Purkinje cell (primary cell): ENCODE results near the gene TROAP. TPM values are rescaled to one million over a fixed set of nuclear protein-coding genes. Genes with fewer than 3 reads are reported as not detected.

Experiments
- polyA plus RNA-seq: library from polyadenylated mRNA; unstranded; fragments of >200 nt; fragmentation: Nextera tagmentation; gene quantifications from 2 replicates; pipeline ENCODE4 v1.2.1, GENCODE V29; 2014

TROAP gene
- not detected in 2 replicates for polyA plus RNA-seq

GRCh38 chr12:49322708-49323523, at the start of gene TROAP:
TSS of gene TROAP (plus strand) at chr12:49323255. CDS start at chr12:49323609, 354 bp downstream.

DNA sequence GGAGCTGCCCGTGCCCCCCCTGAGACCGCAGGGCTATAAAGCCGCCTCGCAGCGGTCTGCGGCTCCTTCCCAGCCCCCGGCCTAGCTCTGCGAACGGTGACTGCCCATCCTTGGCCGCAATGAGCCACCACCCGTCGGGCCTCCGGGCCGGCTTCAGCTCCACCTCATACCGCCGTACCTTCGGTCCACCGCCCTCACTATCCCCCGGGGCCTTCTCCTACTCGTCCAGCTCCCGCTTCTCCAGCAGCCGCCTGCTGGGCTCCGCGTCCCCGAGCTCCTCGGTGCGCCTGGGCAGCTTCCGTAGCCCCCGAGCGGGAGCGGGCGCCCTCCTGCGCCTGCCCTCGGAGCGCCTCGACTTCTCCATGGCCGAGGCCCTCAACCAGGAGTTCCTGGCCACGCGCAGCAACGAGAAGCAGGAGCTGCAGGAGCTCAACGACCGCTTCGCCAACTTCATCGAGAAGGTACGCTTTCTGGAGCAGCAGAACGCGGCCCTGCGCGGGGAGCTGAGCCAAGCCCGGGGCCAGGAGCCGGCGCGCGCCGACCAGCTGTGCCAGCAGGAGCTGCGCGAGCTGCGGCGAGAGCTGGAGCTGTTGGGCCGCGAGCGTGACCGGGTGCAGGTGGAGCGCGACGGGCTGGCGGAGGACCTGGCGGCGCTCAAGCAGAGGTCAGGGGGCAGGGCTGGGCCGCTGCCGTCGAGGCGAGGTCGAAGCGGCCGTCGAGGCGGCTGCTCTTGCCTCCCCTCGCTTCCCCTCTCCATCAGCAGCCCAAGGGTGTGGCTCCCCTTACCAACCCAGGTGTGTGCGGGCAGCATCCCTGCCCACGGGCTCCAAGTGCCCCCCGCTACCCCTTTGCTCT, 27.7 kb upstream of the TROAP start, which contains the start of gene PRPH:
TSS of gene PRPH (plus strand) at position 66 of the 855 bp plus-strand sequence. CDS start at position 120, 54 bp downstream.

DNA sequence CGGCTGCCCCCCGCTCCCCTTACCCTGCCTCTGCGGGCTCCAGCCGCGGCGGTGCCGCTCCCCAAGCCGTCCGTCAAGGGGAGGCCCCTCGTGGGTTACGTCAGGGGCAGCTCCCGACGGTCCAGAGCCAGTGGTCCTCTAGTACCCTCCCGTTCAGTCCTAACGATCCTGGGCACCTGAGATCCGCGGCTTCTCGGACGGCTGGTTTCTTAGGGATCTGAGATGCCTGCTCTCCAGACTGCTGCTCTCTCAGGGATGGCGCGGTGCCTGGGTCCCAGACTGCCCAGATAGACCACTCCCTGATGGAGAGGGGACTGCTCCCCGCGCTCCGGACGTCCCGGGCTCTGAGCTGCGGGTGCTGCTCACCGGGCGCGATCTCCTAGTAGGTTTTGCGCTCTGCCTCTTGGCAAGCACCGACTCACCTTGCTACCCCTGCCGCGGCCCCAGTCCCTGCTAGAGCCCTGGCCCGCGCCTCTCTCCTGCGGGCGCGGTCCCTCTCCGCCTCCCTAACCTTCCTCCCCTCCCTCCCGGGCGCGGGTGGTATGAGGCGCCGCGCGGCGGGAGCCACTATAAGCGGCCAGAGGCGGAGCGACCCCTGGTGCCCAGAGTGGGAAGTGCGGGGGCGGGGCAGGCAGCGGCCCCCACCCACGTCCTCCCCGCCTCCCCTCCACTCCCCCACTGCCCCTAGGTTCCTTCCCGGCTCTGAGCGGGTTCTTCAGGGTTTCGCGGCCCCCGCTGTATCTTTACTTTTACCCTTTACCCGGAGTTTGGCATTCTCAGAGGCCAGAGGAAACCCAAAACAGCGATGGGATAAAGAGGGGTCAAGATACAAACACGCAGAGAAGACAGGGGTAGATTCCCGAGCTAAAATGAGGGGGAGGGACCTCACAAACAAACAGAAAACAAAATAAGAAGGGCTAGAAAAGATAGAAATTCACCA, 13.9 kb downstream of the TROAP start, which contains the start of gene C1QL4:
TSS of gene C1QL4 (minus strand) at position 544 of the 940 bp plus-strand sequence. CDS start 711 bp downstream, outside the sequence.

DNA sequence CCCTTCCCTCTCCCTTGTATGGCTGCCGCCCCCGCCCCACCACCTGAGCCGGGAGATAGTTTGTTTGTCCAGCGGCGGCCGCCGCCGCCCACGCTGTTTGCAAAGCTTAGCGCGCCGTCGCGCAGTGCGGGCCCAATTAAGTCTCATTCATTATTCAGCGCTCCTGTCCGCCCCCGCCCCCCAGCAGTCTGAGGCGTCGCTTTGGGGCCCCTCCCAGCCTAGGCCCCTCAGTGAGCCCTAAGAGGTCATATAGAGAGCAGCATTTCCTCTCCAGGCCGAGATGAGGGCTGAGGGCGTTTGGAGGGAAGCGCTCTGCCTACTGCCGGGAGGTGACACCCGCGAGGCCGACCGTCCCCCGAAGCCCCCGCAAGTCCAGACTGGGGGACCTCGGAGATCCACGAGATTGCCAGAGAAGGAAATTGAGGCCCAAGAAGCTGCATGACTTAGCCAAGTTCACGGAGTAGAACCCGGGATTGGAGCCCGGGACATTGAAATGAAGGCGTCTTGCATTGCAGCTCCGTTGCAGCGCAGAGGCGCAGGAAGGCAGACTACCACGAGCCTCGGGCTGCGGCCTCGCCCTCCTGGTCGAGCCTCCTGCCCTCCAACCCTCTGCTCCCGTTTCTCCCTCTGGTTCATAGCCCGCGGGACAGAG, 23.7 kb downstream of the TROAP start, which contains the start of gene DNAJC22:
TSS of gene DNAJC22 (plus strand) at position 230 of the 652 bp plus-strand sequence. CDS start 1,985 bp downstream, outside the sequence.

GRCh38 chr12:49367381-49368239, 44.6 kb downstream of the TROAP start, which contains the start of gene SPATS2:
TSS of gene SPATS2 (plus strand) at chr12:49367462. CDS start at chr12:49461013, 93,551 bp downstream.

Other genes with a start within 250 kb of the TROAP start
- 0.24 and 0.94 TPM in 2 replicates for gene DHH, start 228.5 kb upstream of the TROAP start, polyA plus RNA-seq
- gene LMBR1L, start 212.4 kb upstream of the TROAP start, polyA plus RNA-seq, result 3.4 and 4.5 TPM in 2 replicates
- 632 and 963 TPM in 2 replicates for gene TUBA1B, start 191.9 kb upstream of the TROAP start, polyA plus RNA-seq
- 353 and 569 TPM in 2 replicates for gene TUBA1A, start 134.2 kb upstream of the TROAP start, polyA plus RNA-seq
- gene TUBA1C, start 58.2 kb upstream of the TROAP start, polyA plus RNA-seq, result 1.0 and 2.8 TPM in 2 replicates
- gene PRPH, start 28.1 kb upstream of the TROAP start, polyA plus RNA-seq, result not detected in 2 replicates
- not detected in 2 replicates for gene C1QL4, start 13.9 kb downstream of the TROAP start, polyA plus RNA-seq
- gene DNAJC22, start 23.6 kb downstream of the TROAP start, polyA plus RNA-seq, result not detected in 2 replicates
- 16.5 and 17.9 TPM in 2 replicates for gene SPATS2, start 44.2 kb downstream of the TROAP start, polyA plus RNA-seq
- 1.3 TPM in 1 of 2 replicates, not detected in the other for gene KCNH3, start 215.8 kb downstream of the TROAP start, polyA plus RNA-seq
- 12.5 and 13.0 TPM in 2 replicates for gene MCRS1, start 244.9 kb downstream of the TROAP start, polyA plus RNA-seq